HPDE6-E6E7 (cell line): ENCODE results near the gene HES3.

Experiments
- DNase-seq: peaks from one replicate; pipeline ENCODE4 v3.0.0; 2011; ENCODE audit warnings: missing footprints; ENCODE audit errors: extremely low spot score

The HES3 gene, protein sequence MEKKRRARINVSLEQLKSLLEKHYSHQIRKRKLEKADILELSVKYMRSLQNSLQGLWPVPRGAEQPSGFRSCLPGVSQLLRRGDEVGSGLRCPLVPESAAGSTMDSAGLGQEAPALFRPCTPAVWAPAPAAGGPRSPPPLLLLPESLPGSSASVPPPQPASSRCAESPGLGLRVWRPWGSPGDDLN

GRCh38 chr1:6243993-6244392 is at the start of gene HES3:
HES3 (plus strand) TSS chr1:6244179; CDS start chr1:6244366, 187 bp downstream.
- no peak for DNase-seq

DNA sequence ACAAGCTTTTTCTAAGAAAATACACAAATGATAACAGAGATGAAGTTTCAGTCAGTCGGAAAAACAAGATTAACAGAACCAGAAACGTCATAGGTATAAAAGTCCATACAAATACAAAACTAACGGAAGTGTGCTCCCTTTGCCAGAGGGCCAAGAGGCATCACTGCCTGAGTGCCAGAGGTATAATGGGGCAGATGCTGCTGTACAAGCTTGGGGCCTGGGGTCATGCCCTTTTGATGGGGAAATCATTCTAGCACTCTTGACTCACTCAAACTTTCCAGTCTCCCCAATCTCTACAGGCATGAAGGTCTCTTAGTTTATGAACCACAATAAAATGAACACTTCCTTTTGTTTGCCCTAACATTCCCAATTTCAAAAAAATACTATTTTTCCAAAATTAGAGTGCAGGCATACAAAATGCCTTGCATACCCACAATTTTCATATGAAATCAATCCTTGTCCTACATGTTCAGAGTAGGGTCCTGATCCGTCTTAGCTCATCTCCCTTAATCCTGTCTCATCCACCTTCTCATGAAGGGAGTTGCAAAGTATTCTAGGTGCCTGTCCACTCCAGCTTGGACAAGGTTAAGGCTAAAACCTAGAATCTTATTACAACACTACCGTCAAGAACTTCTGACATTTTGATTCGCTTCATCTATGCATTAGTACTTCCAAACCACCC is 46.1 kb upstream of the HES3 start:
- DNase-seq: no peak

DNA sequence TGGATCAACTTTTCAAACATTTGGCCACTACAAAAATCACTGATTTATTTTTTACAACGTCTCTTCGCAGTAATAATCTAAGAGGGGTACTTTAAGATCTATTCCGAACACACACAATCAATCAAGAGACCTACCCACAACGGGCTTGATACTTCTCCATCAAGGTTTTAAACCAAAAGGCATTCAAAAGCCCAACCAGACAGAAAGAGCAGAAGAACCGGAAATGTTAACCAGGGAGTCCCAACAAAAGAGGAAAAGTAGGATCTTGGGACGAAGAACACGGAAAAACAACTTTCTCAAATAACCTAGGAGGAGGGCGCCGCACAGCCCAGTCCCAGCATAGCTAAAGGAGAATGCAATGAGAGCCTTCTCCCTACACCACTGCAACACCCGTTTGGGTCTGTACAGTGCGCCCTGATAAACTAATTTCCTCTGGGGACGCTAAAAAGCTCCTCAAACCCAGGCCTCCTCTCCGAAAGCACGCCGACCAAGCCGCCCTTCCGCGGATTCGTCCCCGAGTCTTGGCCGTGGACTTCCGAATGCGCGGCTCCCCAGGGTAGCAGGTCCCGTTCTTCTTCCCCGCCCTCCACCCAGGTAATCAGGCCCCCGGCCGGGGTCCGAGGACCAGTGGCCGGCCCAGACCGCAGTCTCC is 45.2 kb upstream of the HES3 start:
- no peak for DNase-seq

DNA sequence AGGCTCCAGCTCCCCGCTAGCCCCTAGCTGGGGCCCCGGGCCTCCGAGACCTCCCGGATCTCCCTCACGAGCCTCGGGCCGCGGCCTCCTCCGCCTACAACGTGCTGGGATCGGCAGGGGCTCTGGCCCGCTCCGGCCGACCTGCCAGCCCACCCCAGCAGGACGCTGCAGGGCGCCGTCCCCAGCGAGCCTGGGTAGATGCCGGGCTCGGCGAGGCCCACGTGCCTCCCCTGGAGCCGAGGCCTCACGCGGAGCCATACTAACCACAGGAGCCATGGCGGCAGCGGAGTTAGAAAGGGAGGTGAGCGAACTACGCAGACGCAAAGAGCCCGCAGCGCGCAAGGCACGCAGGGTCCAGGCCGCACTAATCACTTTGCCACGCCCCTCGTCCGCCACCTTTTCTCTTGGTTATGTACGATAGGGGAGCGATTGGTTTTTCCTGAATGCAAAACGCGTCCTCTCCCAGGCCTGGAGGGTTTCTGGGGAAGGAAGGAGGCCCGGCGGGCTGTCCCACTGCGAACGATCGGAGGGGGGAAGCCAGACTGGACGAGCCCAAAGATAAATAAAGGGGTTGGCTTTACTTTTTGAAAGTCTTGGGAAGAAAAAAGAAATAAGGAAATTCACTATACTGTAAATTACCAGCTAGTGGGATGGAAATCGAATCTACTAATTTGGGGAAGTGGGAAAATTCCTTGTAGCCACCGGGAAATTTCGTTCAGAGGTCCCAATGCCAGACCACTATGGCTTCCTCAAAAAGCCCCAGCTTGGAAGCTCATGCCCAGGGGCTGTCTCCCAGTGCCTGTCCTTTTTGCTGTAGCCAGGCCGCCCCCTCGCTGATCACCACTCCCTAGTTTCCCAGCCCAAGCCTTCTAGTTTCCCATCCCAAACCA is 44.4 kb upstream of the HES3 start, which contains the start of gene RPL22:
RPL22 (minus strand) TSS at position 298 of the 890 bp plus-strand sequence; CDS start at position 276, 22 bp downstream.
- peak; percentile 89 for DNase-seq

DNA sequence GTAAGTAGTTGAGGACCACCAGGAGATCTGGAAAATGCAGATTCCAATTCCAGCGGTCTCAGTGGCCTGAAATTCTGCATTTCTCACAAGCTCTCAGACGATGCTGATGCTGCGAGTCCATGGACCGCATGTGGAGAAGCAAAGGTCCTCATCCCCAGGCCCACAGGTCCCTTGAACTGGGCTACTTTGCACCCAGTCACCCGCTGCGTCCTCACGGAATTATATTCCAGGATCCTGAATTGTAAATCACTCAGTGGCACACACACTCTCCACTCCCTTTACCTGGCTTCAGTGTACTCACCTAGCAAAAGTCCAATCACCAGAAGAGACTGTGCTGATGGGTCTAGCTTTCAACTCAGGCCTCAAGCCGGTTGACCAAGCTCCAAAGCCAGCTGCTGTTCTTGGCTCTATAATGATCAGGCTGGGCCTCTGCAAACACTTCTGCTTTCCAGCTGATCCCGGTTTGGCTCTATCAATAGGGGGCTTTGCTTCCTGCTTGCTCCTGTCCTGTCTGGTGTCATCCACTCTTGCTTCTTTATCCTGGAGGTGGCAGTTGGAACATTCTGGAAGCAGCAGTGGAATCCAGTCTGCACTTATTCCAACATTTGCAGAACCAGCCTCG is 43.7 kb upstream of the HES3 start:
- no peak for DNase-seq

GRCh38 chr1:6202256-6202655 is 41.7 kb upstream of the HES3 start:
- no peak for DNase-seq

GRCh38 chr1:6205849-6206519 is 38.0 kb upstream of the HES3 start, which contains the start of gene RNF207:
RNF207 (plus strand) TSS chr1:6206119; CDS start chr1:6206536, 417 bp downstream.
- DNase-seq: peak; percentile 81

DNA sequence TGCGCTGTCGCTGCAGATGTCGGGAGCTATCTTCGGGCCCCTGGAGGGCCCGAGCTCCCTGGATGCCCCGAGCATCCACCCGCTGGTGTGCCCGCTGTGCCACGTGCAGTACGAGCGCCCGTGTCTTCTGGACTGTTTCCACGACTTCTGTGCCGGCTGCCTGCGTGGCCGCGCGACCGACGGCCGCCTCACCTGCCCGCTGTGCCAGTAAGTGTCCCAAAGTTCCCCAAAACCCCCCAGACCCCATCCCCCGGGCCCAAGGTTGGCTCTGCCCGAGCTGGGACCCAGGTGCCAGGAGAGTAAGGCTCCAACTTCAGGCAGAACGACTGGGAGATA is 37.5 kb upstream of the HES3 start:
- no peak for DNase-seq

DNA sequence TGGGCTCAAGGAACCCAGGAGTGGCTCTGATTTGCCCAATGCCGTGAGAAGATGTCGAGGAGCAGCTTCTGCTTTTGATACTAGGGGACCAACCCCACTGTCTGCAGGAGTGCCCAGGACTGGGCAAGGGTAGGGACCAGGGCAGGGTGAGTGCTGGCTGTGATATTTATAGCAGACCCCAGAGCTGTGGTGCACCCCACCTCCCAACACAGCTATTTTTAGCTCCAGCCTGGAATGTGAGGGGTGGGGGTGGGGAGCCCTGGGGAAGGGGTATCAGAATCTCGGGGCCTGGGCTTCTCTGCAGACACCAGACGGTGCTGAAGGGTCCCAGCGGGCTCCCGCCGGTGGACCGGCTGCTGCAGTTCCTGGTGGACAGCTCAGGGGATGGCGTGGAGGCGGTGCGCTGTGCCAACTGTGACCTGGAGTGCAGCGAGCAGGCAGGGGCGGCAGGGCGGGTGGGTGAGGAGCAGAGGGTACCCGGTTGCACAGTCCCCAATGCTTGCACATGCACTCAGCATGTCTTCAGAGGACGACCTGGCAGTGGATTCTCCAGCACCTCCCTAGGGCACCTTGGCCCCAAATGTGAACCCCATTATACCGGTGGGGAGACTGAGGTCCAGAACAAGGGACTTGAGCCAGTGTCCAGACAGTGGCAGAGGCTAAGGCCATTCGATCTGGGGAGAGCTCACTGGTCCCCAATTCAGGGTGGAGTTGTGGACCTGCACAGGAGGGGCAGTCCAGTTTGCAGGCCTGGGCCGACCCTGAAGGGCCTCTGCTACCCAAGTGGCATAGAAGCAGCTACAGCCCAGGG is 36.7 kb upstream of the HES3 start:
- DNase-seq: no peak

DNA sequence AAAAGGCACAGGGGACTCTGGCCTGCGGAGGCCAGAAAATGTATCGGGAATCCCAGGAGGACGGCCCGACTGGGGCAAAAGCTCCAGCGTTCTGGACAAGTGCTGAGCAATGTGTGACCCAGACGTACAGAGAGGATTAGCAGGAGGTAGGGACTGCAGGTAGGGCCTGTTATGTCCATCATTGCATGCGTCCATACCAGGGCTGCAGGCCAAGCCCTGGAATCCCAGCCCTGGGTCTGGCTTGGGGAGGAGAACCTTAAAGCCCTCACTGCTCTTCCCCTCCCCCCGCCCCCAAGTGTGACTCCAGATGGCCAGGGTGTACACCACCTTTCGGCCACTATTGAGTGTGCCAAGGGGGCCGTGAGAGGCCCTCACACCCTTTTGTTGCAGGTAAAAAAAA is 36.1 kb upstream of the HES3 start:
- no peak for DNase-seq

- no peak for DNase-seq
These were observed 35.0 kb upstream of the HES3 start for GRCh38 chr1:6208723-6209660.

DNA sequence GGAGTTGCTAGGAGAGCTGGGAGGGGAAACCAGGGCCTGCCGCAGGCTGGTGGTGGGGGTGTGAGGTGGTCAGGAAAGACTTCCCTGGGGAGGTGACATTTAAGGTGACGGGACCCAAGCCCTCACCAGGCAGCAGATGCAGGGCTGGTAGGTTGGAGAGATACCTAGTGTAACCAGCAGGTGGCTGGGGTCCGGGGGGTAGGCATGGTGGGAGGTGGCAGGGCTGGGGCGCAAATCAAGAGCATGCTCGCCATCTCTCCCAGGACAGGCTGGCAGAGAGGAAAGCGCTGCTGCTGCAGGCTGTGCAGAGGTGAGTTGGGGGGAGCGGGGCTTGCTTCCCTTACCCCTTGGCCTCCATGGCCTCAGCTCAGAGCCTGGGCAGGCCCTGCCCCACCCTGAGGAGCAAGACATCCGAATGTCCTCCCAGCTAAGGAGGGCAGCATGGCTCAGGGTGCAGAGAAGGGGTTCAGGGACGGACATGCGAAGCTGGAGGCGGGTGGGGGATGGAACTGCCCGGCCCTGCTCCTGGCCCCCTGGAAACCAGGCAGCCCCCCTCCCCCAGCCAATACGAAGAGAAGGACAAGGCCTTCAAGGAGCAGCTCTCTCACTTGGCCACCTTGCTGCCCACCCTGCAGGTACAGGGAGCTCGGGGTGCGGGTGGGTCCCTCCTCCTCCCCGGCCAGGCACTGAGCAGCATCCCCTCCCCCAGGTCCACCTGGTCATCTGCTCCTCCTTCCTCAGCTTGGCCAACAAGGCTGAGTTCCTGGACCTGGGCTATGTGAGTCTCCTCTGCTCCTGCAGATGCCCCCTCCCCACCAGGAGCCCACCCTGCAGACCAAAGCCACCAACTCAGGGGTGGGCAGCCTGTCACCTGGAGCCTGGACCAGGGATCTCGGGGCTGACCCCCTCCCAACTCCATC is 34.1 kb upstream of the HES3 start:
- DNase-seq: no peak

DNA sequence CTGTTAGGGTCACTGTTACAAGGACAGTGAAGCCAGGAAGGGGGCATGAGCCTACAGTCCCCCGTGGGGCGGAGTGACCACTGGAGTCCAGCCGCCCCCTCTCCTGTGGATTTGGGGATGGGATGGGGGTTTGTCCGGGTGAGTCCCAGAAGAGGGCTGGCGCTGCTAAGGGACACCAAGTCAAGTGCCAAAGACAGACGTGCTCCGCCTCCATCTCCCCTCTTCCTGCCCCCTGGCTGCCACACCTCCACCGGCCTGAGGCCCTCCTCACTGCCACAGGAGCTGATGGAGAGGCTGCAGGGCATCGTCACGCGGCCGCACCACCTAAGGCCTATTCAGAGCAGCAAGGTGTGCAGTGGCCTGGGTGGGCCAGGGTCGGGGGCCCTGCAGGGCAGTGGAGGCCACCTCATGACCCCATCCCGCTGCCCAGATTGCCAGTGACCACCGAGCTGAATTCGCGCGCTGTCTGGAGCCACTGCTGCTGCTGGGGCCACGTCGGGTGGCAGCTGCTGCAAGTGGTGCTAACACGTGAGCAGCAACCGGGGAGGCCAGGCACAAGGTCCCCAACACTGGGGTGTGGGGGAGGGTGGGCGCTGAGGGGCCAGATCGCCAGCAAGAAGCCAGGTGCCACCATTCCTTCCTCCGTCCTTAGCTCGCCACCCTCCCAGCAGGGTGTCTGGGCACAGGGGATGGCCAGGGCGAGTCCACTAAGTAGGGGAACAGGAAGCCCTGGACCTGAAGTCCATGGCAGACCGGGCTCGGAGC is 33.2 kb upstream of the HES3 start:
- no peak for DNase-seq

DNA sequence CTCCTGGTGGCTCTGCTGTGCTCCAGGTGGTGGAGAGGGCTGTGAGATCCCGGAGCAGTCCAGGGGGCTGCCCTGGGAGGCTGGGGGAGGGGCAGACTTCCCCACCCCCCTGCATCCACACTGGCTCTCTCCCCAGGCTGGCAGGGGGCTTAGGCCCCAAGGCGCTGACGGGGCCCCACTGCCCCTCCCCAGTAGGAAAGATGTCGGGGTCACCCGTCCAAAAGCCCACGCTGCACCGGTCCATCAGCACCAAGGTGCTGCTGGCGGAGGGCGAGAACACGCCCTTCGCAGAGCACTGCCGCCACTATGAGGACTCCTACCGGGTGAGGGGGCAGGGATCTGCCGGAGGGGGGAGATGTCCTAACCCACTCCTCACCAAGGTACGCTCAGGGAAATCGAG is 32.2 kb upstream of the HES3 start:
- no peak for DNase-seq

GRCh38 chr1:6212193-6212959 is 31.6 kb upstream of the HES3 start:
- no peak for DNase-seq

DNA sequence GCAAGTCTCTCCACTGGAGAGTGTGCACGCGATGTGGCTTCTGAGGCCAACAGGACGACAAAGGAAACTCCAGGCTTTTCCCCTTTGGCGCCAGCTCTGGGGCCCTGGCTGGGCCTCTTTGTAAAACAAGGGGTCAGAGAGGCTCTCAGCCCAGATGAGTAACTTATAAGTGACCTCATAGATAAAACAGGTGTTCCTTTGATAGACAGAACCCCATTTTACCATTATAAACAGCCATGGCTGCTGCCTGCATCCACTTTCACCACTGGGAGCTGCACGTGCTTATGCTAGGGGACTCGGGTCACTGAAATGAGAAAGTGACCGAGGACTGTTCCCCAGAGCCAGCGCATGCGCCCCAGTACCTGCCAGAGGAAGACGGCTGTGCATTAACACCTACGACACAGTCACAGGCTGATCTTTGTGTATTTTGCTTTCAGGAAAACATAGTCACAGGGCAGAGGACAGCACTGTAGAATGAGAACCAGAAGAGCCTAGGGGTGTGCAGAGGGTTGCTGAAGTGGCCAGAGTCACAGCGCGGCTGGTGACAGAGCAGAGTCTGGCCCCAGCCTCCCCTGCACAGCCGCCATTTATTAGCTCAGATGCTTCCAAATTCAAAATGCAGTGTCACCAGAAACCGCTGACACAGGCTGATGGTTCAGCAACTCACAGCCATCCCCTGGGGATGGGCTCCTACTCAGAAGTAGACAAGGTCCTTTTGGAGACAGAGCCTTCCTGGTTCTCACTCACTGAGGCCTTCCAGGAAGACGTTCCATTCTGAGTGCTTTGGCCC is 25.4 kb upstream of the HES3 start:
- DNase-seq: no peak
